DOHH2 (cell line): Measurements from ENCODE around the gene PLAA.

Experiments
- EZH2phosphoT487 ChIP-seq: fragments of 200-600 bp; sonication (generic); IDR thresholded peaks from 2 replicates; pipeline ENCODE4 v1.6.1; 2017; ENCODE audit warnings: borderline replicate concordance, mild to moderate bottlenecking, antibody characterized with exemption, low read length, moderate library complexity, mixed read lengths
- TF ChIP-seq, protein P1 (sequence below): fragments of 200-600 bp; sonication (generic); IDR thresholded peaks from one replicate; pipeline ENCODE4 v1.5.1; 2014; ENCODE audit warnings: antibody characterized with exemption, mild to moderate bottlenecking, low read depth, low read length; ENCODE audit not compliant: poor library complexity, severe bottlenecking

DNA sequence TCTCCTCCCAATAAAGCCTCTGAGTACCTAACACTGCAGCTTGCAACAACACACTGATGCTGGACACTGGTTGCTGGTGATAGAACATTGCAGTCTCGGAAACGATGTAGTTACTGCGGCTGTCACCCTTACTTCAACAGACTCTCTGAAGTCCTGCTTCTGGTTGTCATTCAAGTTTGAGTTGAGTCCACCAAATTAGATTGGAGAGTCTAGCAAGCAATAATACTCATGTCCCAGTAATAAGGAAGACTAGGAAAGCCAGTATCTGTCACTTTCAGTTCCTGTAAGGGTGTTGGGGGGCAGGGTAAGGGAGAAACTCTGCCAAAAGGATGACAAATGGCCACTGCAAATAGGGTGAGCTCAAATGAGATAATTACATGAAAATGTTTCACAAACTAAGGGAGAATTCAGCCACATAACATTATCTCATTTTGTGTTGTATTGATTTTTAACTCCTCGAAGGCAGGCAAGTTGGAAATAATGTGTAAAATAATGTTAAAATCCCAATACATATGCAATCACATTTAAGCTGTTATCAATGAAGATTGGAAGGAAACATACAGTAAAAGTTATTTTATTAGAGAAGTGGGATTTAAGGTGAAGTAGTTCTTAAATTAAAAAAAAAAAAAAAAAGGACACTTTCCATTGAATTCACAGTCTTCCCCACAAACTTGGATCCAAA is 8.3 kb upstream of the PLAA start:
- TF ChIP-seq, protein P1, sequence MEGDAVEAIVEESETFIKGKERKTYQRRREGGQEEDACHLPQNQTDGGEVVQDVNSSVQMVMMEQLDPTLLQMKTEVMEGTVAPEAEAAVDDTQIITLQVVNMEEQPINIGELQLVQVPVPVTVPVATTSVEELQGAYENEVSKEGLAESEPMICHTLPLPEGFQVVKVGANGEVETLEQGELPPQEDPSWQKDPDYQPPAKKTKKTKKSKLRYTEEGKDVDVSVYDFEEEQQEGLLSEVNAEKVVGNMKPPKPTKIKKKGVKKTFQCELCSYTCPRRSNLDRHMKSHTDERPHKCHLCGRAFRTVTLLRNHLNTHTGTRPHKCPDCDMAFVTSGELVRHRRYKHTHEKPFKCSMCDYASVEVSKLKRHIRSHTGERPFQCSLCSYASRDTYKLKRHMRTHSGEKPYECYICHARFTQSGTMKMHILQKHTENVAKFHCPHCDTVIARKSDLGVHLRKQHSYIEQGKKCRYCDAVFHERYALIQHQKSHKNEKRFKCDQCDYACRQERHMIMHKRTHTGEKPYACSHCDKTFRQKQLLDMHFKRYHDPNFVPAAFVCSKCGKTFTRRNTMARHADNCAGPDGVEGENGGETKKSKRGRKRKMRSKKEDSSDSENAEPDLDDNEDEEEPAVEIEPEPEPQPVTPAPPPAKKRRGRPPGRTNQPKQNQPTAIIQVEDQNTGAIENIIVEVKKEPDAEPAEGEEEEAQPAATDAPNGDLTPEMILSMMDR, result no peak
- no peak for TF ChIP-seq EZH2phosphoT487
